GM23248 (cell line): Measurements from ENCODE around the gene CARD11.

Experiments
- EZH2 ChIP-seq: fragments of 200-600 bp; sonication (generic); IDR thresholded peaks from 2 replicates; pipeline ENCODE4 v1.6.1; 2018; ENCODE audit warnings: antibody characterized with exemption, mild to moderate bottlenecking; ENCODE audit not compliant: insufficient read depth, poor library complexity, severe bottlenecking
- EZH2phosphoT487 ChIP-seq: fragments of 200-600 bp; sonication (generic); IDR thresholded peaks from 2 replicates; pipeline ENCODE4 v1.6.1; 2018; ENCODE audit warnings: antibody characterized with exemption, moderate library complexity, mild to moderate bottlenecking, low read depth; ENCODE audit not compliant: insufficient read depth

GRCh38 chr7:2864999-2865670, 178.5 kb downstream of the CARD11 start:
- TF ChIP-seq EZH2 (no peak), EZH2phosphoT487 (no peak)
